Activated effector memory CD4-positive, alpha-beta T cell treated with anti-CD3 and anti-CD28 coated beads, Interleukin-2, amount 50 U/mL, for 16 hours (primary cell): Measurements from ENCODE around the gene TMCC1.
"Not testable (repeated sequence)": the region's sequence is repeated elsewhere in the genome, so short reads cannot be mapped to it uniquely, and the experiment has no call there.

Experiments used
- DNase-seq: peaks from one replicate; pipeline ENCODE4 v3.0.0-alpha.2; 2020

Gene TMCC1

GRCh38 chr3:129640985-129641384 is 252.5 kb downstream of the TMCC1 start:
- not testable (repeated sequence) for DNase-seq

- no peak for DNase-seq
These were observed 255.0 kb downstream of the TMCC1 start for GRCh38 chr3:129638481-129638880.

- DNase-seq, result no peak
These were observed 257.4 kb downstream of the TMCC1 start for GRCh38 chr3:129636082-129636481.

GRCh38 chr3:129635656-129636055 is 257.9 kb downstream of the TMCC1 start:
- DNase-seq, result no peak

- DNase-seq, result no peak
These were observed 259.6 kb downstream of the TMCC1 start for GRCh38 chr3:129633751-129634481.

- DNase-seq, result no peak
These were observed 260.5 kb downstream of the TMCC1 start for GRCh38 chr3:129632977-129633376.

GRCh38 chr3:129632556-129632955 is 261.0 kb downstream of the TMCC1 start:
- DNase-seq, result no peak

GRCh38 chr3:129632056-129632455 is 261.5 kb downstream of the TMCC1 start:
- DNase-seq, result no peak

- no peak for DNase-seq
These were observed 264.5 kb downstream of the TMCC1 start for GRCh38 chr3:129629011-129629410.

- DNase-seq, result no peak
These were observed 265.4 kb downstream of the TMCC1 start for GRCh38 chr3:129628169-129628522.

- peak; percentile 84 for DNase-seq
These were observed 266.0 kb downstream of the TMCC1 start for GRCh38 chr3:129627350-129628168.

GRCh38 chr3:129626744-129627349 is 266.7 kb downstream of the TMCC1 start:
- DNase-seq, result peak; percentile 87

GRCh38 chr3:129625072-129625874 is 268.2 kb downstream of the TMCC1 start:
- peak; percentile 55 for DNase-seq

GRCh38 chr3:129624347-129625071 is 269.0 kb downstream of the TMCC1 start:
- peak; percentile 52 for DNase-seq

- DNase-seq, result peak; percentile 50
These were observed 269.9 kb downstream of the TMCC1 start for GRCh38 chr3:129623447-129624118.

- no peak for DNase-seq
These were observed 270.6 kb downstream of the TMCC1 start for GRCh38 chr3:129622933-129623332.

- no peak for DNase-seq
These were observed 271.2 kb downstream of the TMCC1 start for GRCh38 chr3:129622226-129622874.

GRCh38 chr3:129621626-129622225 is 271.8 kb downstream of the TMCC1 start:
- DNase-seq, result no peak

GRCh38 chr3:129620828-129621559 is 272.5 kb downstream of the TMCC1 start:
- no peak for DNase-seq

- DNase-seq, result no peak
These were observed 273.8 kb downstream of the TMCC1 start for GRCh38 chr3:129619726-129620162.
